ENCODE data around the gene NT5C2. TPM values are rescaled to one million over a fixed set of nuclear protein-coding genes. Genes with fewer than 3 reads are reported as not detected.

Gene NT5C2
- total RNA-seq, 1 experiment from 2014 or later, result 91.2 TPM

DNA sequence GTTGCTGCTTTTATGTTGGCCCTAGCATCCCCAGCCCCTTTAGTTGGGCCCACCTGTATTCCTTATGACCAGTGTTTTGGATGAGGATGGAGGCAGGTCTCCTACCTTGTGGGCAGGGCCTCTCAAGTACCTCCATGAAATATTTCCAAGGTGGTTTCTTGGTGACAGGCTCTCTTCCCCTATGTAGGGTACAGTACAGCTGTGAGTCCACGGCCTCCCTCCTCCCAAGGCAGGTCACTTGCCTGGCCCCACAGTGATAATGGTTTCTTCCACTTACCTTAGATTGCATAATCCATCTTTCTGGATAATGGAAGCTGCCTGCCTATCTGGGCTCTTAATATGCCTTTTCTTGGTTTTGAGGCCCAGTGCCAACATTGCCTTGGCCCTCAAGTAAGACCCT, 110.4 kb downstream of the NT5C2 start:
- H3K27me3 Mint-ChIP-seq (ENCODE audit: insufficient read depth, unreplicated experiment), result no peaks in the 10 kb centered on the region
- H3K27ac Mint-ChIP-seq (ENCODE audit: unreplicated experiment), result no peak overlapping the region
- Histone ChIP-seq H3K27me3 (replicated peaks; ENCODE audit: control insufficient read depth, insufficient read depth, low read length) (no peaks in the 10 kb centered on the region), H3K4me3 (ENCODE audit: low read depth, low read length) (no peak overlapping the region), H3K9me3 (no peaks in the 10 kb centered on the region), H3K4me1 (peaks cover 5% of the 10 kb centered on the region; the same call in 1 of the 2 replicates), H3K36me3 (ENCODE audit: control insufficient read depth, insufficient read depth, low read length) (no peaks in the 10 kb centered on the region; the same call in 1 of the 2 replicates)
- no peaks in the 10 kb centered on the region for H3K9me3 Mint-ChIP-seq (ENCODE audit: unreplicated experiment)
- no peaks in the 10 kb centered on the region for H3K4me1 Mint-ChIP-seq (ENCODE audit: low read depth, unreplicated experiment)
- intact Hi-C loops (cut with micrococcal nuclease; ENCODE audit: unreplicated experiment), result loop anchor here (10.0 kb wide), 1 partner anchor 162 kb away; the partner anchor contains the start of gene RPEL1
- H3K36me3 Mint-ChIP-seq (ENCODE audit: insufficient read depth, unreplicated experiment), result peaks cover 58% of the 10 kb centered on the region
- no TSS peak for BruUV-seq (replicated peaks)
- ChIA-PET POLR2A (no interaction called here), CTCF (interaction anchor here (0.8 kb wide), 1 partner anchor 162 kb away, joined by 3 read pairs; no protein-coding TSS in a partner anchor)
- no peak for TF ChIP-seq CTCF (IDR thresholded peaks at IDR 0.05; ENCODE audit: insufficient read depth in 1 of 2, low read depth in 1 of 2, low read length in 1 of 2, severe bottlenecking in 1 of 2, unreplicated experiment in 1 of 2)
- DNase-seq, result no peak
- no peak overlapping the region for H3K4me3 Mint-ChIP-seq (ENCODE audit: unreplicated experiment)

GRCh38 chr10:103080891-103081581, 112.0 kb downstream of the NT5C2 start:
- no peak for TF ChIP-seq CTCF (IDR thresholded peaks at IDR 0.05; ENCODE audit: insufficient read depth in 1 of 2, low read depth in 1 of 2, low read length in 1 of 2, severe bottlenecking in 1 of 2, unreplicated experiment in 1 of 2)
- no peaks in the 10 kb centered on the region; the same call in none of the 2 replicates for H3K36me3 ChIP-seq (ENCODE audit: control insufficient read depth, insufficient read depth, low read length)
- intact Hi-C loops (cut with micrococcal nuclease; ENCODE audit: unreplicated experiment), result loop anchor here (10.0 kb wide), 1 partner anchor 164 kb away; the partner anchor contains the start of gene RPEL1
- Mint-ChIP-seq H3K4me1 (ENCODE audit: low read depth, unreplicated experiment) (no peaks in the 10 kb centered on the region), H3K9me3 (ENCODE audit: unreplicated experiment) (no peaks in the 10 kb centered on the region), H3K36me3 (ENCODE audit: insufficient read depth, unreplicated experiment) (peaks cover 48% of the 10 kb centered on the region), H3K27ac (ENCODE audit: unreplicated experiment) (no peak overlapping the region), H3K4me3 (ENCODE audit: unreplicated experiment) (no peak overlapping the region), H3K27me3 (ENCODE audit: insufficient read depth, unreplicated experiment) (no peaks in the 10 kb centered on the region)
- BruUV-seq (replicated peaks), result no TSS peak
- no peak overlapping the region for H3K4me3 ChIP-seq (ENCODE audit: low read depth, low read length)
- POLR2A ChIA-PET, result interaction anchor here (0.7 kb wide), 1 partner anchor 211 kb away, joined by 3 read pairs; no protein-coding TSS in a partner anchor
- DNase-seq, result no peak
- H3K9me3 ChIP-seq, result no peaks in the 10 kb centered on the region
- peaks cover 8% of the 10 kb centered on the region; the same call in 1 of the 2 replicates for H3K4me1 ChIP-seq
- no peaks in the 10 kb centered on the region for H3K27me3 ChIP-seq (replicated peaks; ENCODE audit: control insufficient read depth, insufficient read depth, low read length)
- CTCF ChIA-PET, result interaction anchor here (1.0 to 1.3 kb wide), 2 partner anchors 14 to 164 kb away, joined by 5 to 7 read pairs; partner anchors contain the start of gene CNNM2

DNA sequence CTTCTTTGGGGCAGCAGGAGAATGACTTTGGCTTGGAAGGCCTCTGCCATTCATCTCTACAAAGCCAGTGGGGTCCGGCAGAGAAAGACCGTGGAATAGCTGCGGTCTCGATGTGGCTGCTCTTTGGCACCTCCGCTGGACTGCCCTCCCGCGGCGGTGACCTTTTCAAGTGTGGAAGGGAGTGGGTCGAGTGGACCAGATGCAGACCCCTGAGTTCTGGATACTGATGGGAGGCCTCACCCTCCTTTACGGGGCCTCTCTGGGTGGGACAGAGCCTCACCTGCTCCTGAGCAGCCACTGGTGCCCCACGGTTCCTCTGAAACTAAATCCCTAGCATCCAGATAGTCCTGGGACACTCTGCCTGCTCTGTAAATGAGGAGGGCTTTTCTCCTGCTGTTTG, 113.1 kb downstream of the NT5C2 start:
- Mint-ChIP-seq H3K4me3 (ENCODE audit: unreplicated experiment) (no peak overlapping the region), H3K27ac (ENCODE audit: unreplicated experiment) (no peak overlapping the region), H3K27me3 (ENCODE audit: insufficient read depth, unreplicated experiment) (no peaks in the 10 kb centered on the region), H3K9me3 (ENCODE audit: unreplicated experiment) (no peaks in the 10 kb centered on the region), H3K4me1 (ENCODE audit: low read depth, unreplicated experiment) (no peaks in the 10 kb centered on the region), H3K36me3 (ENCODE audit: insufficient read depth, unreplicated experiment) (peaks cover 38% of the 10 kb centered on the region)
- TF ChIP-seq CTCF (IDR thresholded peaks at IDR 0.05; ENCODE audit: insufficient read depth in 1 of 2, low read depth in 1 of 2, low read length in 1 of 2, severe bottlenecking in 1 of 2, unreplicated experiment in 1 of 2), result no peak
- H3K4me1 ChIP-seq, result peaks cover 8% of the 10 kb centered on the region; the same call in 1 of the 2 replicates
- POLR2A ChIA-PET, result interaction anchor here (0.6 kb wide), 1 partner anchor 206 kb away, joined by 6 read pairs; no protein-coding TSS in a partner anchor
- CTCF ChIA-PET, result interaction anchor here (0.6 kb wide), 2 partner anchors 159 to 185 kb away, joined by 3 read pairs; no protein-coding TSS in a partner anchor
- H3K36me3 ChIP-seq (ENCODE audit: control insufficient read depth, insufficient read depth, low read length), result no peaks in the 10 kb centered on the region; the same call in none of the 2 replicates
- intact Hi-C loops (cut with micrococcal nuclease; ENCODE audit: unreplicated experiment), result loop anchor here (10.0 kb wide), 1 partner anchor 165 kb away; the partner anchor contains the start of gene RPEL1
- no peaks in the 10 kb centered on the region for H3K27me3 ChIP-seq (replicated peaks; ENCODE audit: control insufficient read depth, insufficient read depth, low read length)
- no TSS peak for BruUV-seq (replicated peaks)
- no peak overlapping the region for H3K4me3 ChIP-seq (ENCODE audit: low read depth, low read length)
- no peaks in the 10 kb centered on the region for H3K9me3 ChIP-seq
- DNase-seq, result no peak

Measured in Caco-2 (cell line).